Thoracic aorta (tissue), 2 donors: ENCODE measurements around the gene DEGS2. TPM values are rescaled to one million over a fixed set of nuclear protein-coding genes. Genes with fewer than 3 reads are reported as not detected.

ENCODE experiments used
- ATAC-seq: fragments of 150-250 bp; one replicate; pipeline ENCODE4 v1.8.0; 2017; ENCODE audit warnings: low read depth; ENCODE audit not compliant: insufficient number of reproducible peaks, low FRiP score
- DNase-seq: peaks from one replicate; pipeline ENCODE4 v3.0.0-alpha.2; 2020; ENCODE audit warnings: low spot score
- H3K27ac ChIP-seq, 2 donors: fragments of 200-600 bp; sonication (generic); 1 replicate in 1 of 2; 2 replicates in 1 of 2; pipeline ENCODE4 v1.5.1; 2016; ENCODE audit warnings: mild to moderate bottlenecking in 2 of 2, moderate library complexity in 2 of 2
- H3K27me3 ChIP-seq: fragments of 200-600 bp; sonication (generic); replicated peaks from 2 replicates; pipeline ENCODE4 v1.6.0; 2016; ENCODE audit warnings: mild to moderate bottlenecking; ENCODE audit not compliant: insufficient read depth
- H3K36me3 ChIP-seq: fragments of 200-600 bp; sonication (generic); one replicate; pipeline ENCODE4 v1.5.1; 2016
- H3K4me1 ChIP-seq, 2 donors: fragments of 200-600 bp; sonication (generic); 1 replicate in 1 of 2; 2 replicates in 1 of 2; pipeline versions ENCODE4 v1.5.1 to v1.6.0; 2016; ENCODE audit warnings: low read depth in 2 of 2, mild to moderate bottlenecking in 1 of 2; ENCODE audit not compliant: control insufficient read depth in 1 of 2
- H3K4me3 ChIP-seq: fragments of 200-600 bp; sonication (generic); 2 replicates; pipeline ENCODE4 v1.5.1; 2016; ENCODE audit warnings: mild to moderate bottlenecking
- H3K9me3 ChIP-seq: fragments of 200-600 bp; sonication (generic); 2 replicates; pipeline ENCODE4 v1.5.1; 2016
- CTCF ChIP-seq: fragments of 200-600 bp; sonication (generic); IDR thresholded peaks from one replicate; pipeline ENCODE4 v1.5.1; 2019; ENCODE audit warnings: antibody characterized with exemption
- total RNA-seq, 2 donors: library from RNA; depleted of rRNA; stranded (reverse); fragments of >200 nt; gene quantifications; one replicate each; pipeline versions ENCODE4 v1.1.0 to v1.2.3, GENCODE V29; 2016

Gene DEGS2
- total RNA-seq, 2 donors from 2014 or later: 0.28 TPM; not detected in 1

GRCh38 chr14:100105357-100106169, 53.9 kb downstream of the DEGS2 start:
- DNase-seq: no peak
- Histone ChIP-seq H3K36me3 (no peaks in the 10 kb centered on the region), H3K27ac (peak overlapping the region; percentile 52 to 62), H3K4me1 (peaks cover 22 to 55% of the 10 kb centered on the region in 2 donors), H3K27me3 (no peaks in the 10 kb centered on the region), H3K4me3 (no peak overlapping the region), H3K9me3 (no peaks in the 10 kb centered on the region)
- TF ChIP-seq CTCF: no peak
- ATAC-seq: no peak

- H3K27ac ChIP-seq: peak overlapping the region; percentile 52 to 62
- H3K9me3 ChIP-seq: no peaks in the 10 kb centered on the region
- no peak for TF ChIP-seq CTCF
- ATAC-seq: peak; percentile 38
- no peak overlapping the region for H3K4me3 ChIP-seq
- H3K4me1 ChIP-seq: peaks cover 22 to 55% of the 10 kb centered on the region in 2 donors
- no peaks in the 10 kb centered on the region for H3K27me3 ChIP-seq
- no peaks in the 10 kb centered on the region for H3K36me3 ChIP-seq
- DNase-seq: no peak
These were observed 54.7 kb downstream of the DEGS2 start for GRCh38 chr14:100104523-100105300.

- DNase-seq (no peak), ATAC-seq (no peak)
- Histone ChIP-seq H3K27ac (peak overlapping the region; percentile 52 to 62), H3K27me3 (no peaks in the 10 kb centered on the region), H3K36me3 (no peaks in the 10 kb centered on the region), H3K4me3 (no peak overlapping the region), H3K9me3 (no peaks in the 10 kb centered on the region), H3K4me1 (peaks cover 22 to 52% of the 10 kb centered on the region in 2 donors)
- TF ChIP-seq CTCF: no peak
These were observed 55.5 kb downstream of the DEGS2 start for GRCh38 chr14:100104006-100104352.

GRCh38 chr14:100103250-100104005, 56.0 kb downstream of the DEGS2 start:
- DNase-seq: no peak
- Histone ChIP-seq H3K27me3 (no peaks in the 10 kb centered on the region), H3K4me1 (peaks cover 22 to 47% of the 10 kb centered on the region in 2 donors), H3K4me3 (no peak overlapping the region), H3K9me3 (no peaks in the 10 kb centered on the region), H3K36me3 (no peaks in the 10 kb centered on the region), H3K27ac (peak overlapping the region; percentile 52 to 62)
- ATAC-seq: no peak
- TF ChIP-seq CTCF: no peak
